Kidney epithelial cell (primary cell): Measurements from ENCODE around the gene NEB. TPM values are rescaled to one million over a fixed set of nuclear protein-coding genes. Genes with fewer than 3 reads are reported as not detected.

ENCODE experiments used
- DNase-seq: peaks from one replicate; pipeline ENCODE4 v3.0.0-alpha.2; 2010; ENCODE audit warnings: low read depth
- H3K27me3 ChIP-seq: 2 replicates; pipeline ENCODE4 v1.6.0; 2011; ENCODE audit warnings: low read length; ENCODE audit not compliant: control insufficient read depth, insufficient read depth
- H3K36me3 ChIP-seq: 2 replicates; pipeline ENCODE4 v1.5.1; 2011; ENCODE audit warnings: low read length; ENCODE audit not compliant: control insufficient read depth, insufficient read depth
- H3K4me3 ChIP-seq: 2 replicates; pipeline ENCODE4 v1.5.1; 2011; ENCODE audit warnings: low read depth, mild to moderate bottlenecking, control low read depth, low read length
- total RNA-seq: library from RNA; depleted of rRNA; stranded (reverse); fragments of >200 nt; gene quantifications from 2 replicates; pipeline ENCODE4 v1.2.3, GENCODE V29; 2015
- TF ChIP-seq, protein P1 (sequence below): IDR thresholded peaks from 2 replicates; pipeline ENCODE4 v1.5.1; 2011; ENCODE audit warnings: mild to moderate bottlenecking, moderate library complexity, low read length, control low read depth, inconsistent platforms; ENCODE audit not compliant: insufficient read depth, poor library complexity, severe bottlenecking

NEB gene
- total RNA-seq, 1 donor from 2014 or later, result 0.38 TPM

DNA sequence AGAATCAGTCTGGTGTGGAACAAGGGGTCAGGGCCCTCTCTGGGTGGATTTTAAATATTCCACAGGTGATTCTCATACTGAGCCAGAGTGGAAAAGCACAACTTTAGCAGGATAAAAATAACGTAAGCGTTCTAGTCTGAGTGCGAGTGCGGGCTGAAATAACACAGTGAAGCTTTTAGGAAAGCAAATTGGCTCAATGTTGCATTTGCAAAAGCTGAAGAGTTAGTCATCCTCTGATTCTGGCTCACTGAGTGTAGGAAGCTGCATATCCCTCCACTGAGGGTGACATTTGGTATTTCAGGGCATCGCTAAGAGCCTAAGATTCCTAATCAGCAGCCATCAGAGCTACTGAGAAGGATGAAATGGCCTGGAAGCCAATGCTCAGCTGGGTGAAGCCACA is 189.8 kb downstream of the NEB start:
- TF ChIP-seq, protein P1, sequence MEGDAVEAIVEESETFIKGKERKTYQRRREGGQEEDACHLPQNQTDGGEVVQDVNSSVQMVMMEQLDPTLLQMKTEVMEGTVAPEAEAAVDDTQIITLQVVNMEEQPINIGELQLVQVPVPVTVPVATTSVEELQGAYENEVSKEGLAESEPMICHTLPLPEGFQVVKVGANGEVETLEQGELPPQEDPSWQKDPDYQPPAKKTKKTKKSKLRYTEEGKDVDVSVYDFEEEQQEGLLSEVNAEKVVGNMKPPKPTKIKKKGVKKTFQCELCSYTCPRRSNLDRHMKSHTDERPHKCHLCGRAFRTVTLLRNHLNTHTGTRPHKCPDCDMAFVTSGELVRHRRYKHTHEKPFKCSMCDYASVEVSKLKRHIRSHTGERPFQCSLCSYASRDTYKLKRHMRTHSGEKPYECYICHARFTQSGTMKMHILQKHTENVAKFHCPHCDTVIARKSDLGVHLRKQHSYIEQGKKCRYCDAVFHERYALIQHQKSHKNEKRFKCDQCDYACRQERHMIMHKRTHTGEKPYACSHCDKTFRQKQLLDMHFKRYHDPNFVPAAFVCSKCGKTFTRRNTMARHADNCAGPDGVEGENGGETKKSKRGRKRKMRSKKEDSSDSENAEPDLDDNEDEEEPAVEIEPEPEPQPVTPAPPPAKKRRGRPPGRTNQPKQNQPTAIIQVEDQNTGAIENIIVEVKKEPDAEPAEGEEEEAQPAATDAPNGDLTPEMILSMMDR, result no peak
- Histone ChIP-seq H3K27me3 (no peaks in the 10 kb centered on the region), H3K4me3 (no peak overlapping the region), H3K36me3 (no peaks in the 10 kb centered on the region)
- DNase-seq, result no peak

DNA sequence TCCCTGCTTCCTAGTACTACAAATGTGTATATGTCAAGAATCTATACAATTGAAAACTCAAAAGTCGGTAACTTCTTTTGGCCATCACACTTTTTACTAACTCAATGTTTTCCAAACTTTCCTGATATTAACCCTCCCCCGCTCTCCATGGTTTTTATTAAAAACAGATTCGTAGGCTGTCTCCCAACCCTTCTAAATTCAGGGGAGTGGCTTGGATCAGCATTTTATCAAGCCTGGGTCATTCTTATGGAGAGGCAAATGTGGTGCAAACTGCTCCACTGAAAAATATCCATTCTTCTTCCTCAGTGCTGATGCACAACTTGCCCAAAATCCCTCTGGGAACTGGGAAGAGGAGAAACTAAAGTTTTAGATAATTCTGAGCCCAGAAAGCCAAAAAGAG is 190.4 kb downstream of the NEB start:
- DNase-seq, result no peak
- Histone ChIP-seq H3K27me3 (no peaks in the 10 kb centered on the region), H3K36me3 (no peaks in the 10 kb centered on the region), H3K4me3 (no peak overlapping the region)
- TF ChIP-seq, protein P1, result no peak

DNA sequence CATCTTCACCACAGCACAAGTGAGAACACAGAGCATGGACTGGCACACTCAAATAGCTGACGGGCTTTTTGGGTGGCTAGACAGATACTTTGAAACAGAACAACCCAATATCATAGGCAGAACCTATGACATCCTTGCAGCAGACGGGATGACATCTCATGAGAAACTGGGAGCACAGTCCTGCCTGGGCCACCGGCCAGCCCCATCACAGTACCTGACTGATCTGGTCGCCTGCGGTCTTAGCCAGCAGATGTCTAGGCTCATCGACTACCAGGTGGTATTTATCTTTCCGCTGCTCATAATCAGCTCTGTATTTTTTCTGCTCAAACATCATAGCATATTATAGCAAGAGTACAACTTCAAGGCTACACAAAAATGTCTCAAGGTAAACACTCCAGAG is 200.3 kb downstream of the NEB start:
- Histone ChIP-seq H3K36me3 (no peaks in the 10 kb centered on the region), H3K27me3 (no peaks in the 10 kb centered on the region), H3K4me3 (no peak overlapping the region)
- DNase-seq, result no peak
- TF ChIP-seq, protein P1, result no peak

DNA sequence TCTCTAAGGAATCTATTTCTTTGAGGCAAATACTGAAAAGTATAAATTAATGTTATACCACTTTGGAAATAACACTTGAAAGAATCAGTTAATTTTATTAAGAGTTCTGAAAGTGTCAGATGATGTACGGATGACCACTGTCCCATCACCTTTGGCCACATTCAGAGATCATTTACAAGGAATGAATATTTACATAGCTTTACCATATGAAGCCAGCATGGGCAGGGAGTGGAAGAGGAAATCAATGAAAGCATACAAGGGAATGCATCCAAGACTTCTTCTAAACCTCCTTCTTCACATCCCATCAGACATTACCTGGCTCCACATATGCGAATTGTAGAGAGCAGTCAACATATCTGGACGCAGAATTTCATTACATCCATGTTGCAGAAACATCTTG is 201.1 kb downstream of the NEB start:
- TF ChIP-seq, protein P1, result no peak

DNA sequence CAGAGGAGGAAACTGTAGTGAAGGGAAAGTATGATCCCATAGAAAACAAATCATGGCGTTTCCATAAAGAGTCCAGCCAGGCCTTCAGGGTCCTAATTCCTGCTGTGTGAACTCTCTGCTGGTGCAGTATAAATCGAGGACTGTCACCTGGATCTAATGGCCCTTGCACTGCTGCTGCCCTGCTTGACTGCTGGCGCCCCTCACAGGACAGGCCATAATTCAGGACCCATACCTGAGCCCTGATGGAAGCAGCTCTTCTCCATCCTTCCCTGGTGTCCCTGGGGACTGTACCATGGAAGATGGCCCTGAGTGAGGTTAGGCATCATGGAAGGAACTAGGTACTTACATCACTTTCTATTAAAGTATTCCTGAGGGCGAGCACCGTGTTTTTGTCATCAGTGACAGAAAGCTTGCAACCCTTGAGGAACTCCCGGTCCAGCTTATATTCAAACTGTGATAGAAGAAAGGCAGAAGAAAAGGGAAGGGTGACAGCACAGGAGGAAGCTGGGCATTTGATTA is 207.6 kb downstream of the NEB start:
- TF ChIP-seq, protein P1, result no peak

More for the DNA sequence above, 201.1 kb downstream of the NEB start:
- no peaks in the 10 kb centered on the region for H3K27me3 ChIP-seq
- no peak for DNase-seq
- H3K4me3 ChIP-seq, result no peak overlapping the region
- no peaks in the 10 kb centered on the region for H3K36me3 ChIP-seq

GRCh38 chr2:151525821-151526373 is 208.4 kb downstream of the NEB start:
- H3K27me3 ChIP-seq, result no peaks in the 10 kb centered on the region
- DNase-seq, result no peak
- TF ChIP-seq, protein P1, result no peak
- no peaks in the 10 kb centered on the region for H3K36me3 ChIP-seq
- H3K4me3 ChIP-seq, result no peak overlapping the region

More for the DNA sequence above, 207.6 kb downstream of the NEB start:
- no peak for DNase-seq
- Histone ChIP-seq H3K27me3 (no peaks in the 10 kb centered on the region), H3K4me3 (no peak overlapping the region), H3K36me3 (no peaks in the 10 kb centered on the region)
